ENCODE data around the gene EPS8.

- TF ChIP-seq CTCF (IDR thresholded peaks at IDR 0.05) (no peak), ZFX (IDR thresholded peaks at IDR 0.05; ENCODE audit: borderline replicate concordance) (no peak)
These were observed 67.7 kb downstream of the EPS8 start for GRCh38 chr12:15721316-15722115.

Measured in 22Rv1 (cell line).